HCT116 (cell line): ENCODE results near the gene NAT10. TPM values are rescaled to one million over a fixed set of nuclear protein-coding genes. Genes with fewer than 3 reads are reported as not detected.

Source experiments
- ATAC-seq: fragments of 200-7000 bp; cut with Tn5 transposase; 2 replicates; pipeline ENCODE4 v1.9.1; 2020; ENCODE audit warnings: mild to moderate bottlenecking, moderate library complexity
- BruUV-seq: library from RNA; stranded (reverse); fragments of 400-500 nt; replicated peaks from 2 replicates; lab custom pipeline; 2021; lab: Mats Ljungman, UMichigan
- CTCF ChIA-PET: fragments of 300-600 bp; sonication (Branson Sonifier 250); formaldehyde crosslinking; loops from one replicate; lab custom pipeline; 2021; ENCODE audit warnings: antibody characterized with exemption; lab: Charles Lee
- POLR2A ChIA-PET: fragments of 300-600, 350-600 bp; sonication (Branson Sonifier 250); formaldehyde crosslinking; loops from one replicate; lab custom pipeline; 2021; ENCODE audit warnings: antibody characterized with exemption; lab: Charles Lee
- RAD21 ChIA-PET, 2 experiments: fragments of 300-600 bp; sonication (Branson Sonifier 250); formaldehyde crosslinking; loops; one replicate each; lab custom pipeline; 2023; ENCODE audit warnings: low total read pairs in 2 of 2; ENCODE audit not compliant: uncharacterized antibody in 2 of 2, unreplicated experiment in 2 of 2, low non-redundant PET in 1 of 2; lab: Charles Lee
- DNase-seq: peaks from one replicate; pipeline ENCODE4 v3.0.0-alpha.2; 2010; ENCODE audit warnings: low read depth, low spot score
- H2AFZ ChIP-seq: fragments of 200-600 bp; shearing (Covaris generic), sonication (generic); 2 replicates; pipeline ENCODE4 v1.6.1; 2017; ENCODE audit warnings: low read depth, mixed run types, mixed read lengths, antibody characterized with exemption, low read length; ENCODE audit not compliant: poor library complexity, severe bottlenecking
- H3K27ac ChIP-seq: 2 replicates; pipeline ENCODE4 v1.5.1; 2012; ENCODE audit warnings: low read depth, low read length
- H3K27me3 ChIP-seq: fragments of 200-600 bp; sonication (generic); 2 replicates; pipeline ENCODE4 v1.6.1; 2016; ENCODE audit warnings: mixed run types, low read length, mixed read lengths; ENCODE audit not compliant: insufficient read depth
- H3K36me3 ChIP-seq, 2 experiments: fragments of 200-500 bp in 1 of 2; fragments of 200-600 bp in 1 of 2; sonication (Bioruptor generic) in 1 of 2; sonication (generic) in 1 of 2; 2 replicates each; pipeline versions ENCODE4 v1.5.1 to v1.6.1; 2014 to 2016; ENCODE audit warnings: low read length in 2 of 2, inconsistent platforms in 1 of 2, mixed read lengths in 1 of 2, mixed run types in 1 of 2; ENCODE audit not compliant: insufficient read depth in 2 of 2, control insufficient read depth in 1 of 2
- H3K4me1 ChIP-seq, 2 experiments: fragments of 200-600 bp in 1 of 2; sonication (generic) in 1 of 2; 2 replicates each; pipeline versions ENCODE4 v1.5.1 to v1.6.1; 2012 to 2017; ENCODE audit warnings: low read length in 2 of 2, inconsistent platforms in 1 of 2, mild to moderate bottlenecking in 1 of 2, mixed read lengths in 1 of 2, mixed run types in 1 of 2, moderate library complexity in 1 of 2; ENCODE audit not compliant: insufficient read depth in 2 of 2, control insufficient read depth in 1 of 2
- H3K4me2 ChIP-seq: fragments of 200-600 bp; sonication (generic); 2 replicates; pipeline ENCODE4 v1.6.1; 2017; ENCODE audit warnings: mixed run types, low read length, mixed read lengths
- H3K4me3 ChIP-seq, 2 experiments: fragments of 200-600 bp in 1 of 2; sonication (generic) in 1 of 2; replicated peaks in 1 of 2; 2 replicates each; pipeline ENCODE4 v1.5.1; 2011 to 2016; ENCODE audit warnings: low read length in 2 of 2, control low read depth in 1 of 2, low read depth in 1 of 2, mild to moderate bottlenecking in 1 of 2, mixed read lengths in 1 of 2, mixed run types in 1 of 2
- H3K79me2 ChIP-seq: fragments of 200-600 bp; sonication (generic); 2 replicates; pipeline ENCODE4 v1.6.1; 2017; ENCODE audit warnings: mild to moderate bottlenecking, mixed run types, low read length, moderate library complexity, mixed read lengths; ENCODE audit not compliant: insufficient read depth
- H3K9ac ChIP-seq: fragments of 200-600 bp; sonication (generic); 2 replicates; pipeline ENCODE4 v1.6.1; 2016; ENCODE audit warnings: low read length, mixed read lengths
- H3K9me2 ChIP-seq: fragments of 200-600 bp; sonication (generic), shearing (Covaris generic); 2 replicates; pipeline ENCODE4 v1.6.1; 2017; ENCODE audit warnings: mixed run types, mild to moderate bottlenecking, moderate library complexity; ENCODE audit not compliant: insufficient read depth
- H3K9me3 ChIP-seq, 2 experiments: fragments of 200-500 bp in 1 of 2; fragments of 200-600 bp in 1 of 2; sonication (Bioruptor generic) in 1 of 2; sonication (generic) in 1 of 2; 2 replicates each; pipeline ENCODE4 v1.6.1; 2014 to 2017; ENCODE audit warnings: low read length in 2 of 2, mixed read lengths in 2 of 2, inconsistent platforms in 1 of 2, low read depth in 1 of 2, mild to moderate bottlenecking in 1 of 2, mixed run types in 1 of 2, moderate library complexity in 1 of 2; ENCODE audit not compliant: control insufficient read depth in 1 of 2, insufficient read depth in 1 of 2
- H4K20me1 ChIP-seq: fragments of 200-600 bp; sonication (generic), shearing (Covaris generic); 2 replicates; pipeline ENCODE4 v1.6.1; 2017; ENCODE audit warnings: mixed run types, mild to moderate bottlenecking, moderate library complexity; ENCODE audit not compliant: insufficient read depth
- CBX3 ChIP-seq: IDR thresholded peaks from 2 replicates; pipeline ENCODE4 v1.6.1; 2012; ENCODE audit warnings: low read depth
- CEBPB ChIP-seq: IDR thresholded peaks from 2 replicates; pipeline ENCODE4 v1.6.1; 2012; ENCODE audit warnings: low read depth
- EGR1 ChIP-seq: IDR thresholded peaks from 2 replicates; pipeline ENCODE4 v1.6.1; 2012; ENCODE audit warnings: low read depth
- ELF1 ChIP-seq: IDR thresholded peaks from 2 replicates; pipeline ENCODE4 v1.6.1; 2012; ENCODE audit warnings: low read depth, borderline replicate concordance
- EZH2 ChIP-seq: fragments of 200-600 bp; sonication (generic); IDR thresholded peaks from 2 replicates; pipeline ENCODE4 v1.6.1; 2017; ENCODE audit warnings: antibody characterized with exemption, mixed run types
- FOSL1 ChIP-seq: IDR thresholded peaks from 2 replicates; pipeline ENCODE4 v1.6.1; 2012; ENCODE audit warnings: low read depth
- JUND ChIP-seq: IDR thresholded peaks from 2 replicates; pipeline ENCODE4 v1.6.1; 2012
- MAX ChIP-seq: IDR thresholded peaks from 2 replicates; pipeline ENCODE4 v1.6.1; 2012
- POLR2A ChIP-seq: IDR thresholded peaks from 2 replicates; pipeline ENCODE4 v1.7.0; 2011; ENCODE audit warnings: borderline replicate concordance; ENCODE audit not compliant: insufficient read depth, insufficient read length; ENCODE audit errors: extremely low read depth
- POLR2AphosphoS5 ChIP-seq: IDR thresholded peaks from 2 replicates; pipeline ENCODE4 v1.6.1; 2011; ENCODE audit warnings: mild to moderate bottlenecking, low read depth, low read length, moderate library complexity
- RAD21 ChIP-seq: IDR thresholded peaks from 2 replicates; pipeline ENCODE4 v1.6.1; 2012; ENCODE audit warnings: low read depth, mild to moderate bottlenecking
- SP1 ChIP-seq: IDR thresholded peaks from 2 replicates; pipeline ENCODE4 v1.6.1; 2012; ENCODE audit warnings: low read depth
- SRF ChIP-seq: IDR thresholded peaks from 2 replicates; pipeline ENCODE4 v1.6.1; 2012; ENCODE audit warnings: low read depth
- TCF7L2 ChIP-seq: IDR thresholded peaks from 2 replicates; pipeline ENCODE4 v1.7.0; 2011; ENCODE audit warnings: borderline replicate concordance, inconsistent platforms; ENCODE audit not compliant: insufficient read depth, insufficient read length; ENCODE audit errors: extremely low read depth
- YY1 ChIP-seq: IDR thresholded peaks from 2 replicates; pipeline ENCODE4 v1.6.1; 2011; ENCODE audit warnings: low read length, low read depth, moderate library complexity, mild to moderate bottlenecking; ENCODE audit not compliant: insufficient replicate concordance; ENCODE audit errors: extremely low read depth
- ZBTB33 ChIP-seq: IDR thresholded peaks from 2 replicates; pipeline ENCODE4 v1.6.1; 2011; ENCODE audit warnings: mild to moderate bottlenecking, low read length, moderate library complexity; ENCODE audit not compliant: insufficient replicate concordance; ENCODE audit errors: extremely low read depth
- ZNF274 ChIP-seq: fragments of 200-500 bp; sonication (Bioruptor generic); IDR thresholded peaks from 2 replicates; pipeline ENCODE4 v1.6.1; 2014; ENCODE audit warnings: mild to moderate bottlenecking, low read depth, low read length, inconsistent platforms
- intact Hi-C: fragments of 100-400 bp; cut with micrococcal nuclease; formaldehyde crosslinking; loops from 2 replicates; pipeline ENCODE4 v1.10.0; 2022
- total RNA-seq: library from RNA; stranded (reverse); gene quantifications from one replicate; pipeline ENCODE4 v1.2.1, GENCODE V29; 2021; ENCODE audit not compliant: unreplicated experiment

The NAT10 gene
- total RNA-seq, 1 experiment from 2014 or later: 101 TPM

- no peak overlapping the region for H3K4me3 ChIP-seq
- H3K27me3 ChIP-seq: no peaks in the 10 kb centered on the region
- H3K4me1 ChIP-seq: no peaks in the 10 kb centered on the region
- no peak overlapping the region for H3K4me2 ChIP-seq
- CTCF ChIA-PET: no interaction called here
- no peaks in the 10 kb centered on the region for H3K36me3 ChIP-seq
- POLR2A ChIA-PET: no interaction called here
- RAD21 ChIA-PET: no interaction called here
- BruUV-seq: no TSS peak
- no peak overlapping the region for H2AFZ ChIP-seq
- no peaks in the 10 kb centered on the region for H3K9me3 ChIP-seq
- no peak for ATAC-seq
- no peaks in the 10 kb centered on the region for H4K20me1 ChIP-seq
- no peak for DNase-seq
- no peak overlapping the region for H3K9ac ChIP-seq
- H3K9me2 ChIP-seq: no peaks in the 10 kb centered on the region
- intact Hi-C loops: no loop called here
- no peak overlapping the region for H3K27ac ChIP-seq
- no peaks in the 10 kb centered on the region for H3K79me2 ChIP-seq
- no peak for TF ChIP-seq SRF
- no peak for TF ChIP-seq YY1
- TF ChIP-seq JUND: no peak
- TF ChIP-seq ZBTB33: no peak
- TF ChIP-seq RAD21: no peak
- TF ChIP-seq ZNF274: no peak
- TF ChIP-seq POLR2A: no peak
- TF ChIP-seq MAX: no peak
- no peak for TF ChIP-seq TCF7L2
- no peak for TF ChIP-seq POLR2AphosphoS5
- TF ChIP-seq ELF1: no peak
- no peak for TF ChIP-seq CEBPB
- TF ChIP-seq FOSL1: no peak
- no peak for TF ChIP-seq CBX3
- TF ChIP-seq SP1: no peak
- no peak for TF ChIP-seq EGR1
- TF ChIP-seq EZH2: no peak
- TF ChIP-seq, all 23 proteins: peak for 0
Observed at GRCh38 chr11:34181251-34181650, 75.8 kb downstream of the NAT10 start.
